ENCODE data around the gene USP8.

USP8 gene

GRCh38 chr15:50426428-50426827 lies 2.2 kb downstream of the USP8 start:
- TF ChIP-seq ZFX (IDR thresholded peaks at IDR 0.05), result no peak
- TF ChIP-seq, protein P1, sequence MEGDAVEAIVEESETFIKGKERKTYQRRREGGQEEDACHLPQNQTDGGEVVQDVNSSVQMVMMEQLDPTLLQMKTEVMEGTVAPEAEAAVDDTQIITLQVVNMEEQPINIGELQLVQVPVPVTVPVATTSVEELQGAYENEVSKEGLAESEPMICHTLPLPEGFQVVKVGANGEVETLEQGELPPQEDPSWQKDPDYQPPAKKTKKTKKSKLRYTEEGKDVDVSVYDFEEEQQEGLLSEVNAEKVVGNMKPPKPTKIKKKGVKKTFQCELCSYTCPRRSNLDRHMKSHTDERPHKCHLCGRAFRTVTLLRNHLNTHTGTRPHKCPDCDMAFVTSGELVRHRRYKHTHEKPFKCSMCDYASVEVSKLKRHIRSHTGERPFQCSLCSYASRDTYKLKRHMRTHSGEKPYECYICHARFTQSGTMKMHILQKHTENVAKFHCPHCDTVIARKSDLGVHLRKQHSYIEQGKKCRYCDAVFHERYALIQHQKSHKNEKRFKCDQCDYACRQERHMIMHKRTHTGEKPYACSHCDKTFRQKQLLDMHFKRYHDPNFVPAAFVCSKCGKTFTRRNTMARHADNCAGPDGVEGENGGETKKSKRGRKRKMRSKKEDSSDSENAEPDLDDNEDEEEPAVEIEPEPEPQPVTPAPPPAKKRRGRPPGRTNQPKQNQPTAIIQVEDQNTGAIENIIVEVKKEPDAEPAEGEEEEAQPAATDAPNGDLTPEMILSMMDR (conservative IDR thresholded peaks at IDR 0.05), result no peak
- no peak overlapping the region for H3K27ac ChIP-seq

GRCh38 chr15:50431204-50431603 lies 7.0 kb downstream of the USP8 start:
- H3K27ac ChIP-seq, result no peak overlapping the region
- TF ChIP-seq, protein P1 (conservative IDR thresholded peaks at IDR 0.05), result no peak
- no peak for TF ChIP-seq ZFX (IDR thresholded peaks at IDR 0.05)

DNA sequence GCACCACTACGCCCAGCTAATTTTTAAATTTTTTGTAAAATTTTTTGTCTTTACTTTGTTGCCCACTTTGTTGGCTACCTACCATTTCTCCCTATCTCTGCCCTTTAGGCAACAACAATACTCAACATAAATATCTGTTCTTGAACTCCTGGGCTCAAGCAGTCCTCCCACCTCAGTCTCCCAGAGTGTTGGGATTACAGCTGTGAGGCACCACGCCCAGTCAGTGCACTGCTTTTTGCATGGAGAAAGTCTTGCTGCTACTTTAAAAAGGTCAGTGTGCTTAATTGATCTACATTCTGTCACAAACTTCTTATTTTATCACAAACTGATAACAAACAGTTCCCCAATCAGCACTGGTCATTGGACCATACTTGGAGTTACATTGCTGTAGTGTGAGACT lies 8.0 kb downstream of the USP8 start:
- H3K27ac ChIP-seq, result no peak overlapping the region
- TF ChIP-seq ZFX (IDR thresholded peaks at IDR 0.05), result no peak
- TF ChIP-seq, protein P1 (conservative IDR thresholded peaks at IDR 0.05), result no peak

GRCh38 chr15:50435772-50436171 lies 11.6 kb downstream of the USP8 start:
- H3K27ac ChIP-seq, result no peak overlapping the region
- no peak for TF ChIP-seq ZFX (IDR thresholded peaks at IDR 0.05)
- TF ChIP-seq, protein P1 (conservative IDR thresholded peaks at IDR 0.05), result no peak

- TF ChIP-seq ZFX (IDR thresholded peaks at IDR 0.05), result no peak
- TF ChIP-seq, protein P1 (conservative IDR thresholded peaks at IDR 0.05), result no peak
- H3K27ac ChIP-seq, result no peak overlapping the region
Observed at GRCh38 chr15:50438251-50438650, 14.0 kb downstream of the USP8 start.

DNA sequence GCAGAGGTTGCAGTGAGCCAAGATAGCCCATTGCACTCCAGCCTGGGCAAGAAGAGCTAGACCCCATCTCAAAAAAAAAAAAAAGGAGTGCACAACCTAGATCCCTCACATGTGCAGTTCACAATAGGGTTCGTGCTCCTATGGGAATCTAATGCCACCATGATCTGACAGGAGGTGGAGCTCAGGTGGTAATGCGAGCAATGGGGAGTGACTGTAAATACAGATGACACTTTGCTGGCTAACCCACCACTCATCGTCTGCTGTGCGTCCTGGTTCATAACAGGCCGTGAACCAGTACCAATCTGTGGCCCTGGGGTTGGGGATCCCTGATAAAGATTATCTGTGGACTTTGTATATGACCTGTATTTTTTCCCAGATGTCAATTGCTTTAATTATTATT lies 16.7 kb downstream of the USP8 start:
- TF ChIP-seq, protein P1 (conservative IDR thresholded peaks at IDR 0.05), result no peak
- TF ChIP-seq ZFX (IDR thresholded peaks at IDR 0.05), result no peak

GRCh38 chr15:50452927-50453326 lies 28.7 kb downstream of the USP8 start:
- H3K27ac ChIP-seq, result no peak overlapping the region
- no peak for TF ChIP-seq ZFX (IDR thresholded peaks at IDR 0.05)
- TF ChIP-seq, protein P1 (conservative IDR thresholded peaks at IDR 0.05), result no peak

More for the DNA sequence above, 16.7 kb downstream of the USP8 start:
- no peak overlapping the region for H3K27ac ChIP-seq
